Astrocyte (in vitro differentiated cells and primary cell): ENCODE measurements around the gene MAP6. TPM values are rescaled to one million over a fixed set of nuclear protein-coding genes. Genes with fewer than 3 reads are reported as not detected.

Experiments used
- DNase-seq: peaks from one replicate; pipeline ENCODE4 v3.0.0-alpha.2; 2010; ENCODE audit warnings: low read depth
- FAIRE-seq: peaks from 2 replicates; lab custom pipeline; 2011; peaks lifted over from hg19 to GRCh38; lab: Jason Lieb, UNC
- H2AFZ ChIP-seq: 2 replicates; pipeline ENCODE4 v1.6.0; 2012; ENCODE audit warnings: low read depth, low read length, inconsistent platforms
- H3K27ac ChIP-seq: 2 replicates; pipeline ENCODE4 v1.5.1; 2011; ENCODE audit warnings: low read depth, low read length, inconsistent platforms
- H3K27me3 ChIP-seq: 2 replicates; pipeline ENCODE4 v1.6.0; 2011; ENCODE audit warnings: low read length, inconsistent platforms; ENCODE audit not compliant: insufficient read depth
- H3K36me3 ChIP-seq: 2 replicates; pipeline ENCODE4 v1.5.1; 2011; ENCODE audit warnings: low read length, inconsistent platforms; ENCODE audit not compliant: insufficient read depth
- H3K4me1 ChIP-seq: 2 replicates; pipeline ENCODE4 v1.5.1; 2011; ENCODE audit warnings: low read length, inconsistent platforms; ENCODE audit not compliant: insufficient read depth
- H3K4me2 ChIP-seq: 2 replicates; pipeline ENCODE4 v1.6.0; 2012; ENCODE audit warnings: low read length, inconsistent platforms
- H3K4me3 ChIP-seq: 2 replicates; pipeline ENCODE4 v1.5.1; 2011; ENCODE audit warnings: low read depth, mild to moderate bottlenecking, low read length, inconsistent platforms; ENCODE audit not compliant: insufficient read depth
- H3K79me2 ChIP-seq: 2 replicates; pipeline ENCODE4 v1.6.0; 2012; ENCODE audit warnings: mild to moderate bottlenecking, low read length, inconsistent platforms; ENCODE audit not compliant: insufficient read depth
- H3K9ac ChIP-seq: 2 replicates; pipeline ENCODE4 v1.6.0; 2012; ENCODE audit warnings: mild to moderate bottlenecking, low read length, inconsistent platforms
- H3K9me3 ChIP-seq: 2 replicates; pipeline ENCODE4 v1.5.1; 2012; ENCODE audit warnings: low read depth, mild to moderate bottlenecking, low read length, inconsistent platforms; ENCODE audit not compliant: insufficient read depth
- H4K20me1 ChIP-seq: 2 replicates; pipeline ENCODE4 v1.6.0; 2012; ENCODE audit warnings: low read length, inconsistent platforms; ENCODE audit not compliant: insufficient read depth
- H3K27ac Mint-ChIP-seq: one replicate; pipeline ENCODE4 v1.8.0; 2021; ENCODE audit warnings: mild to moderate bottlenecking, mixed read lengths; ENCODE audit not compliant: unreplicated experiment
- H3K27me3 Mint-ChIP-seq: one replicate; pipeline ENCODE4 v1.8.0; 2021; ENCODE audit warnings: low read depth, mixed read lengths; ENCODE audit not compliant: unreplicated experiment
- H3K36me3 Mint-ChIP-seq: one replicate; pipeline ENCODE4 v1.8.0; 2021; ENCODE audit warnings: low read depth, mixed read lengths; ENCODE audit not compliant: unreplicated experiment
- H3K4me1 Mint-ChIP-seq: one replicate; pipeline ENCODE4 v1.8.0; 2021; ENCODE audit warnings: low read depth, mixed read lengths; ENCODE audit not compliant: unreplicated experiment
- H3K4me3 Mint-ChIP-seq: one replicate; pipeline ENCODE4 v1.8.0; 2021; ENCODE audit warnings: mild to moderate bottlenecking, moderate library complexity, mixed read lengths; ENCODE audit not compliant: unreplicated experiment
- H3K9me3 Mint-ChIP-seq: one replicate; pipeline ENCODE4 v1.8.0; 2021; ENCODE audit warnings: mild to moderate bottlenecking, mixed read lengths; ENCODE audit not compliant: unreplicated experiment
- CTCF ChIP-seq: IDR thresholded peaks from 2 replicates; pipeline ENCODE4 v1.5.1; 2011; ENCODE audit warnings: low read depth, mild to moderate bottlenecking, inconsistent platforms, low read length, moderate library complexity; ENCODE audit not compliant: insufficient read depth
- EZH2 ChIP-seq: IDR thresholded peaks from 2 replicates; pipeline ENCODE4 v1.6.1; 2012; ENCODE audit warnings: mild to moderate bottlenecking, low read length, inconsistent platforms; ENCODE audit not compliant: insufficient read depth
- total RNA-seq: library from RNA; stranded (reverse); gene quantifications from 2 replicates; pipeline ENCODE4 v1.2.1, GENCODE V29; 2021

The MAP6 gene
- total RNA-seq, 1 donor from 2014 or later = 3.9 TPM

DNA sequence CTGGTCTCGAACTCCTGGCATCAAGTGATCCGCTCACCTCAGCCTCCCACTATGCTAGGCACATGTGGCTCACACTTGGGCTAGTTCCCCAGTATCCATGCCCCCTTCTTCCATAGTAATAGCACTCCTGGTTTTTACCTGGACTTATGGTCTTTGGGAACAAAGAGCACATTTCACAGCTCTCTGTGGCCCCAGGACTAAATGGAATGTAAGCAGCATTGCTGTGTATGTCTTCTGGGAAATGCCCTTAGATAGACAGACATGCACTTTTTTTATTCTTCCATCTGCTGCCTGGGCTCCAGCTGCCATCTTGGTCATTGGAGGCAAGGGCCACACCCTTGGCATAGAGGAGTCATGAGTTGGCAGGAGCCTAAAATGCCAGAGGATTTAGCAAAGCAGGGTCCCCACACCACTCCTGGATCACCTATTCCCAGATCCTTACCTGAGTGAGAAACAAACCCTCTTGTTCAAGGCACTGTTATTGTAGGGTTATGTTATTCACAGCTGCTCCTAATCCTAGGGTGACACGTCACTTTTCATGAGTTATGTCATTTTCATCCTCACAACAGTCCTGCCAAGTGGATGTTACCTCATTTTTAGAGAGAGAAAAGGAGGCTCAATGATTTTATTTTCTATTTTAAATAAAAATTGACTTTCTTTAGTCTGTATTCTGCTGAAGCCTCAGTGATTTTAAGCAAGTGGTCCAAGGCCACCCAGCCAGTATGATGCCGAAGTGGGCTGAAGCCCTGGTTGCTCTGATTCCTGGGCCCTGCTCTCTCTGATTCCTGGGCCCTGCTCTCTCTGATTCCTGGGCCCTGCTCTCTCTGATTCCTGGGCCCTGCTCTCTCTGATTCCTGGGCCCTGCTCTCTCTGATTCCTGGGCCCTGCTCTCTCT is 127.4 kb downstream of the MAP6 start:
- peaks cover 2% of the 10 kb centered on the region for H3K9me3 Mint-ChIP-seq
- Histone ChIP-seq H3K4me3 (no peak overlapping the region), H3K9ac (no peak overlapping the region), H2AFZ (no peak overlapping the region), H3K9me3 (no peaks in the 10 kb centered on the region), H4K20me1 (no peaks in the 10 kb centered on the region), H3K4me1 (peaks cover 7% of the 10 kb centered on the region), H3K4me2 (no peak overlapping the region), H3K79me2 (no peaks in the 10 kb centered on the region), H3K27me3 (peaks cover 4% of the 10 kb centered on the region), H3K27ac (no peak overlapping the region), H3K36me3 (no peaks in the 10 kb centered on the region)
- H3K4me3 Mint-ChIP-seq = no peak overlapping the region
- peaks cover 3% of the 10 kb centered on the region for H3K36me3 Mint-ChIP-seq
- TF ChIP-seq CTCF (no peak), EZH2 (no peak)
- H3K4me1 Mint-ChIP-seq = no peaks in the 10 kb centered on the region
- FAIRE-seq = no peak
- DNase-seq = no peak
- no peak overlapping the region for H3K27ac Mint-ChIP-seq
- peaks cover 25% of the 10 kb centered on the region for H3K27me3 Mint-ChIP-seq

DNA sequence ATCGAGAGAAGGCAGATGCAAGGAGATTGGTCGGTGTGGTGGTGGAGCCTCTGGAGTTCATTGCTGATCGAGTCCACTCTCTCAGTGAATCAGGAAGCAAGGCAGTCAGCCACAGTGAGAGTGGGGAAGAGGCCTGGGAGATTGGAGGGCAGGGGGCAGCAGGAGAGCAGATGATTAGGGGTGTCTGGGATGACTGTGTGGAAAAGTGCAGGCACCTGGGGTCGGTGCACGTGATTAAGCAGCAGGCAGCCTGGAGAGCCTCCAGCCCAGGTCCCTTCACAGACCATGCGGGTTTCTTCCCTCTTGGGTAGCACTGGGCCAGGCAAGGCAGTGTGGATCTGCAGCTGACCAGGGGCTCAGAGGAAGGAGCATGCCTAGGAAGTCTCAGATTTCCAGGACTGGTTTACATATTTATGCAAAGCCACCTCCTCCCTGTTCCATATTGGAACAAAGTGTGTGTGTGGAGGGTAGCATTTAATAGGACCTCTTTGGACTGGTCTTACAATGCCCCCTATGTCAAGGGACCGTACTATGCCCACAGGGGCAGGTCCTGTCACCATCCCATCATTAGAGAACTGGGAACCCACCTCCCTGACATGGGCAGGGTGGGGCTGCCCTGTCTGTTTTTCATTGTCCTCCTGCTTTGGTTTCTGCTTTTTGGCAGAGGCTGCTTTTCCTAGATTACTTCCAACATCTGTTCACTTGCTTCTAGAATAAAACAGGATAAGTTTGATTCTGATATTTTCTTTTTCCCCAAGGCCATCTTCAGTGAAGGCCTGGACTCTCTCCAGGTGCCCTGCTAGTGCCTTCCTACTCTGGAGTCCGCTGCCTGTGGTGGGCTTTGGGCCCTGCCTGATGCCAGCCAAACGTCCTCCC is 129.1 kb downstream of the MAP6 start:
- Mint-ChIP-seq H3K4me1 (no peaks in the 10 kb centered on the region), H3K27me3 (peaks cover 21% of the 10 kb centered on the region), H3K4me3 (no peak overlapping the region), H3K9me3 (peaks cover 2% of the 10 kb centered on the region), H3K27ac (no peak overlapping the region), H3K36me3 (peaks cover 3% of the 10 kb centered on the region)
- FAIRE-seq (no peak), DNase-seq (no peak)
- TF ChIP-seq EZH2 = no peak
- no peak for TF ChIP-seq CTCF
- Histone ChIP-seq H3K9me3 (no peaks in the 10 kb centered on the region), H3K4me3 (no peak overlapping the region), H3K9ac (no peak overlapping the region), H3K36me3 (no peaks in the 10 kb centered on the region), H3K27me3 (no peaks in the 10 kb centered on the region), H3K79me2 (no peaks in the 10 kb centered on the region), H3K27ac (no peak overlapping the region), H3K4me2 (no peak overlapping the region), H2AFZ (no peak overlapping the region), H3K4me1 (peaks cover 7% of the 10 kb centered on the region), H4K20me1 (no peaks in the 10 kb centered on the region)
